ENCODE results near the gene HPCAL4. TPM values are rescaled to one million over a fixed set of nuclear protein-coding genes. Genes with fewer than 3 reads are reported as not detected.

Gene HPCAL4
- total and polyA plus RNA-seq, 7 donors: 0.16 to 1.1 (median 0.83) TPM; not detected in 2

GRCh38 chr1:39646232-39647081 lies 44.8 kb downstream of the HPCAL4 start:
- peak; percentile 92 for DNase-seq
- intact Hi-C loops (cut with DNase I): no loop called here
- no peaks in the 10 kb centered on the region for H3K27me3 ChIP-seq
- H3K4me1 ChIP-seq: peaks cover 0 to 15% (median 3%) of the 10 kb centered on the region in 4 donors
- no peak for TF ChIP-seq EP300 (IDR thresholded peaks at IDR 0.05)
- TF ChIP-seq POLR2AphosphoS5 (IDR thresholded peaks at IDR 0.05): peak; percentile 71 to 87 (median 84)
- H3K9me3 ChIP-seq: no peaks in the 10 kb centered on the region
- no peaks in the 10 kb centered on the region for H3K36me3 ChIP-seq
- H3K4me3 ChIP-seq: no peak overlapping the region
- WGBS, 2 donors: 65 to 68% methylated on average over 12 of the region's 12 CpGs
- peak overlapping the region; percentile 47 to 64 (median 59) for H3K27ac ChIP-seq

GRCh38 chr1:39645411-39646043 lies 45.7 kb downstream of the HPCAL4 start:
- DNase-seq: no peak
- Histone ChIP-seq H3K27me3 (peaks cover 0 to 6% (median 0%) of the 10 kb centered on the region in 3 donors), H3K9me3 (no peaks in the 10 kb centered on the region), H3K4me3 (no peak overlapping the region), H3K36me3 (no peaks in the 10 kb centered on the region), H3K4me1 (peaks cover 0 to 15% (median 3%) of the 10 kb centered on the region in 4 donors), H3K27ac (peak overlapping the region; percentile 14 to 64 (median 43))
- intact Hi-C loops (cut with DNase I): no loop called here
- TF ChIP-seq EP300 (IDR thresholded peaks at IDR 0.05) (no peak), POLR2A (IDR thresholded peaks at IDR 0.05) (no peak), CTCF (IDR thresholded peaks at IDR 0.05) (no peak), POLR2AphosphoS5 (IDR thresholded peaks at IDR 0.05) (no peak)
- 39 to 77% methylated on average over 3 of the region's 3 CpGs for WGBS, 2 donors

- Histone ChIP-seq H3K4me3 (no peak overlapping the region), H3K9me3 (no peaks in the 10 kb centered on the region), H3K27me3 (peaks cover 10 to 24% (median 10%) of the 10 kb centered on the region in 3 donors), H3K27ac (no peak overlapping the region), H3K36me3 (no peaks in the 10 kb centered on the region), H3K4me1 (peaks cover 0 to 15% (median 3%) of the 10 kb centered on the region in 4 donors)
- WGBS, 2 donors: 85 to 88% methylated on average over 3 of the region's 3 CpGs
- intact Hi-C loops (cut with DNase I): no loop called here
- no peak for TF ChIP-seq POLR2AphosphoS5 (IDR thresholded peaks at IDR 0.05)
- TF ChIP-seq EP300 (IDR thresholded peaks at IDR 0.05): no peak
- no peak for TF ChIP-seq POLR2A (IDR thresholded peaks at IDR 0.05)
- TF ChIP-seq CTCF (IDR thresholded peaks at IDR 0.05): no peak
- DNase-seq: no peak
These were observed 47.5 kb downstream of the HPCAL4 start for GRCh38 chr1:39643705-39644104.

- DNase-seq: no peak
- Histone ChIP-seq H3K9me3 (no peaks in the 10 kb centered on the region), H3K27me3 (peaks cover 10 to 33% (median 10%) of the 10 kb centered on the region in 3 donors), H3K27ac (no peak overlapping the region), H3K4me3 (no peak overlapping the region), H3K36me3 (no peaks in the 10 kb centered on the region), H3K4me1 (peaks cover 0 to 15% (median 3%) of the 10 kb centered on the region in 4 donors)
- 84 to 87% methylated on average over 4 of the region's 4 CpGs for WGBS, 2 donors
- TF ChIP-seq POLR2A (IDR thresholded peaks at IDR 0.05) (no peak), POLR2AphosphoS5 (IDR thresholded peaks at IDR 0.05) (no peak), EP300 (IDR thresholded peaks at IDR 0.05) (no peak), CTCF (IDR thresholded peaks at IDR 0.05) (no peak)
- intact Hi-C loops (cut with DNase I): no loop called here
These were observed 48.4 kb downstream of the HPCAL4 start for GRCh38 chr1:39642796-39643195.

GRCh38 chr1:39640861-39641260 lies 50.4 kb downstream of the HPCAL4 start:
- Histone ChIP-seq H3K27me3 (peaks cover 10 to 46% (median 17%) of the 10 kb centered on the region in 3 donors), H3K4me1 (no peaks in the 10 kb centered on the region), H3K36me3 (no peaks in the 10 kb centered on the region), H3K4me3 (no peak overlapping the region), H3K27ac (no peak overlapping the region), H3K9me3 (no peaks in the 10 kb centered on the region)
- intact Hi-C loops (cut with DNase I): no loop called here
- DNase-seq: no peak
- TF ChIP-seq POLR2A (IDR thresholded peaks at IDR 0.05): no peak
- 91 to 96% methylated on average over 8 of the region's 8 CpGs for WGBS, 2 donors

Measured in sigmoid colon (tissue), 7 donors.